Sigmoid colon (tissue), 7 donors: ENCODE measurements around the gene PTPRQ. TPM values are rescaled to one million over a fixed set of nuclear protein-coding genes. Genes with fewer than 3 reads are reported as not detected.

ENCODE experiments used
- DNase-seq: peaks from one replicate; pipeline ENCODE4 v3.0.0-alpha.2; 2019
- H3K27ac ChIP-seq, 4 donors: fragments of 200-600 bp; sonication (generic); one replicate each; pipeline ENCODE4 v1.5.1; 2016 to 2019; ENCODE audit warnings: mild to moderate bottlenecking in 1 of 4
- H3K27me3 ChIP-seq, 3 donors: fragments of 200-600 bp; sonication (generic); one replicate each; pipeline ENCODE4 v1.5.1; 2019; ENCODE audit warnings: mild to moderate bottlenecking in 1 of 3
- H3K36me3 ChIP-seq, 4 donors: fragments of 200-600 bp; sonication (generic); one replicate each; pipeline ENCODE4 v1.5.1; 2016 to 2019
- H3K4me1 ChIP-seq, 4 donors: fragments of 200-600 bp; sonication (generic); one replicate each; pipeline ENCODE4 v1.5.1; 2017 to 2019
- H3K4me3 ChIP-seq, 4 donors: fragments of 200-600 bp; sonication (generic); one replicate each; pipeline ENCODE4 v1.5.1; 2017 to 2019; ENCODE audit warnings: mild to moderate bottlenecking in 2 of 4, moderate library complexity in 1 of 4
- H3K9me3 ChIP-seq, 4 donors: fragments of 200-600 bp in 3 of 4; sonication (generic) in 3 of 4; one replicate each; pipeline versions ENCODE4 v1.5.1 to v1.6.1; 2013 to 2019
- CTCF ChIP-seq, 4 experiments: fragments of 450-650 bp in 3 of 4; fragments of 200-600 bp in 1 of 4; IDR thresholded peaks; one replicate each; pipeline ENCODE4 v1.5.1; 2016 to 2019; ENCODE audit warnings: antibody characterized with exemption in 4 of 4, mild to moderate bottlenecking in 3 of 4, moderate library complexity in 2 of 4
- EP300 ChIP-seq, 4 donors: sonication (generic); formaldehyde crosslinking; IDR thresholded peaks; one replicate each; pipeline ENCODE4 v1.6.1; 2017; ENCODE audit warnings: antibody characterized with exemption in 4 of 4
- POLR2A ChIP-seq, 2 donors: fragments of 450-650 bp; IDR thresholded peaks; one replicate each; pipeline ENCODE4 v1.6.1; 2016; ENCODE audit warnings: antibody characterized with exemption in 2 of 2, mild to moderate bottlenecking in 2 of 2, moderate library complexity in 2 of 2
- POLR2AphosphoS5 ChIP-seq, 4 donors: sonication (generic); formaldehyde crosslinking; IDR thresholded peaks; one replicate each; pipeline ENCODE4 v1.6.1; 2017; ENCODE audit warnings: antibody characterized with exemption in 4 of 4
- WGBS, 2 donors: extraction: QIAGEN DNeasy Blood & Tissue Kit; methylation state at CpG; one replicate each; pipeline ENCODE4 v1.1.7; 2013; 5-methylcytosine and 5-hydroxymethylcytosine counted together
- intact Hi-C: fragments of 100-400 bp; cut with DNase I; formaldehyde crosslinking; loops from one replicate; pipeline ENCODE4 v1.15.1; 2023
- polyA plus RNA-seq, 3 donors: library from polyadenylated mRNA; stranded (reverse); fragments of 200-250 nt; gene quantifications; one replicate each; pipeline ENCODE4 v1.2.3, GENCODE V29; 2013
- total RNA-seq, 4 donors: library from RNA; depleted of rRNA; stranded (reverse); fragments of >200 nt; gene quantifications; one replicate each; pipeline ENCODE4 v1.1.0, GENCODE V29; 2016
- donor health status: healthy with polysubstance abuse.
- donor health status: Bipolar disorder and iron deficiency.
- donor health status: healthy.

The PTPRQ gene
- total and polyA plus RNA-seq, 7 donors = 0.33 to 1.9 (median 0.59) TPM; not detected in 3

- Histone ChIP-seq H3K4me3 (no peak within 1 kb of the TSS), H3K36me3 (no peaks in the 10 kb centered on the region), H3K9me3 (no peaks in the 10 kb centered on the region), H3K4me1 (no peaks in the 10 kb centered on the region), H3K27ac (no peak within 1 kb of the TSS), H3K27me3 (peaks cover 4 to 48% (median 8%) of the 10 kb centered on the region in 3 donors)
- 35 to 50% methylated on average over 45 of the region's 45 CpGs for WGBS, 2 donors
- intact Hi-C loops = no loop called here
- DNase-seq = no peak
- no peak for TF ChIP-seq CTCF (IDR thresholded peaks at IDR 0.05)
- TF ChIP-seq POLR2AphosphoS5 (IDR thresholded peaks at IDR 0.05) = no peak
- no peak for TF ChIP-seq POLR2A (IDR thresholded peaks at IDR 0.05)
- no peak for TF ChIP-seq EP300 (IDR thresholded peaks at IDR 0.05)
These were observed 272.8 kb downstream of the PTPRQ start, which contains the start of gene MYF5 for GRCh38 chr12:80716696-80717469. Gene MYF5, plus strand, starts transcription at chr12:80716912. Its CDS starts 152 bp downstream, at chr12:80717064.

GRCh38 chr12:80717856-80718255 is 273.8 kb downstream of the PTPRQ start:
- intact Hi-C loops = no loop called here
- no peak for DNase-seq
- no peak overlapping the region for H3K4me3 ChIP-seq
- no peaks in the 10 kb centered on the region for H3K36me3 ChIP-seq
- no peak for TF ChIP-seq EP300 (IDR thresholded peaks at IDR 0.05)
- no peak for TF ChIP-seq POLR2AphosphoS5 (IDR thresholded peaks at IDR 0.05)
- TF ChIP-seq CTCF (IDR thresholded peaks at IDR 0.05) = no peak
- TF ChIP-seq POLR2A (IDR thresholded peaks at IDR 0.05) = no peak
- H3K27ac ChIP-seq = no peak overlapping the region
- no peaks in the 10 kb centered on the region for H3K4me1 ChIP-seq
- H3K27me3 ChIP-seq = peaks cover 4 to 45% (median 8%) of the 10 kb centered on the region in 3 donors
- no peaks in the 10 kb centered on the region for H3K9me3 ChIP-seq
- 68 to 74% methylated on average over 4 of the region's 4 CpGs for WGBS, 2 donors

GRCh38 chr12:80720516-80720915 is 276.5 kb downstream of the PTPRQ start:
- intact Hi-C loops = no loop called here
- Histone ChIP-seq H3K4me3 (no peak overlapping the region), H3K4me1 (no peaks in the 10 kb centered on the region), H3K36me3 (no peaks in the 10 kb centered on the region), H3K9me3 (no peaks in the 10 kb centered on the region), H3K27me3 (peaks cover 4 to 20% (median 8%) of the 10 kb centered on the region in 3 donors), H3K27ac (no peak overlapping the region)
- WGBS, 2 donors = 79 to 83% methylated on average over 1 of the region's 1 CpG
- DNase-seq = no peak
- TF ChIP-seq POLR2AphosphoS5 (IDR thresholded peaks at IDR 0.05) (no peak), EP300 (IDR thresholded peaks at IDR 0.05) (no peak)

GRCh38 chr12:80721326-80721725 is 277.3 kb downstream of the PTPRQ start:
- Histone ChIP-seq H3K4me3 (no peak overlapping the region), H3K27me3 (peaks cover 4 to 12% (median 8%) of the 10 kb centered on the region in 3 donors), H3K9me3 (no peaks in the 10 kb centered on the region), H3K27ac (no peak overlapping the region), H3K4me1 (no peaks in the 10 kb centered on the region), H3K36me3 (no peaks in the 10 kb centered on the region)
- 54 to 72% methylated on average over 3 of the region's 3 CpGs for WGBS, 2 donors
- no peak for DNase-seq
- TF ChIP-seq CTCF (IDR thresholded peaks at IDR 0.05) (no peak), POLR2A (IDR thresholded peaks at IDR 0.05) (no peak), EP300 (IDR thresholded peaks at IDR 0.05) (no peak), POLR2AphosphoS5 (IDR thresholded peaks at IDR 0.05) (no peak)
- intact Hi-C loops = no loop called here
